Measurements from ENCODE around the gene PAPSS2.

- TF ChIP-seq CTCF (IDR thresholded peaks at IDR 0.05): no peak
- no peak for TF ChIP-seq POLR2A (IDR thresholded peaks at IDR 0.05)
Measured at GRCh38 chr10:87775766-87776165, 116.1 kb downstream of the PAPSS2 start.
